GM19397 (cell line): ENCODE measurements around the gene CFAP251.
"Not testable (repeated sequence)": the region's sequence is repeated elsewhere in the genome, so short reads cannot be mapped to it uniquely, and the experiment has no call there.

Source experiments
- ATAC-seq: cut with Tn5 transposase; IDR thresholded peaks from one replicate; pipeline ENCODE4 v1.9.1; 2021; ENCODE audit warnings: mild to moderate bottlenecking, moderate library complexity; ENCODE audit not compliant: unreplicated experiment

CFAP251 gene

DNA sequence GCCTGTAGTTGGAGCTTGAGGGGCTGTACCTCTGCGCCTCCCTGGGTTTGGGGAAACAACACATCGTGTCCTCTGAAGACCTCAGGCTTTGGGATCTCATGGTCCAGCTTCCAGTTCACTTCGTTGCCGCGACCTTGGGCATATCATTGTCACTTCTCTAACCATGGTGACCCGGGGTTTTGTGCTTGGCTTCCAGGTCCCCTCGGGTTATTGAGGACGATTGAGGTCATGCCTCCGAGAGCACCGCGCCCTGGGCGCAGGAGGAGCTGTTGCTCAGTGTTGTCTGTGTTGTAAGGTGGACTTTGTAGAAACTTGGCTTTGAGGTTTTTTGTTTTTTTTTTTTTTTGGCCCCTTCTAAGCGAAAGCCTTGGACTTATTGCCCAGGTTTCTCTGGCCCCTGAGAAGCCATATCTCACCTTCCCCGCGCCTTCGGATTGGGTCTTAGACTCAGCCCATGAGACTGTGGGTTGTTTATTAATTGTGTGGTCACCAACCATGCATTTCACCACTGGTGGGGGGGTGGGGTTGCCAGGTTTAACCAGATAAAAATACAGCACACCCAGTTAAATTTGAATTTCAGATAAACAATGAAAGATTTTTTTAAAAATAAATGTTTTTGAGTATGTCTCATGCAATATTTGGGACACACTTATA, 105.9 kb downstream of the CFAP251 start:
- ATAC-seq, result no peak

DNA sequence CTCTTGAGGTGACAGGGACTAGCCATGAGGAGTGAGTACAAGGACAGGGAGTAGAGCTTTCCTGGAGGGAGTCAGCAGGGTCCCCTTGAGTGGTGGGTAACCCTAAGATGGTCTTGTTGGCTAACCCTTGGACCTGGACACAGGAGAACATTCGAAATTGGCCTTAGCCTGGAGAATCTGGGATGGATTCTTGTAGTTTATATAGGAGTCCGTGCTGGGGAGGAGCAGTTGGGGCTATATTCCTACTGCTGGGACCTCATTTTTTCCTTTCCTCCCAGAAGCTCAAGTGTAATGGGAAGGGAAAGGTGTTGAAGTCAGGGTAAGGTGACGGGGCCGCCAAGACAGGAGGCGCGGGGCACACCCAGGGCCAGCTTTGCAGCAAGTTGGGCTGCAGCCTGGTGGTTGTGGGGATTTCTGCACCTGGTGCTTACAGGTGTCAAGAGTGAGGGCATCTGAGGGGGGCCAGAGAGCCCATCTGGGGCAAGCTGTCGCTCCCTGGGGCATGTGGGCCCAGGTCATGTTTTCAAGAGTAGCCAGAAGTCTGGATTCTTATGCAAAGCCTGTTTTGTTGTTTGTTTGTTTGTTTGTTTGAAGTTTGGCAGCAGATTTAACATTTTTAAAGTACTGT, 108.4 kb downstream of the CFAP251 start:
- no peak for ATAC-seq

DNA sequence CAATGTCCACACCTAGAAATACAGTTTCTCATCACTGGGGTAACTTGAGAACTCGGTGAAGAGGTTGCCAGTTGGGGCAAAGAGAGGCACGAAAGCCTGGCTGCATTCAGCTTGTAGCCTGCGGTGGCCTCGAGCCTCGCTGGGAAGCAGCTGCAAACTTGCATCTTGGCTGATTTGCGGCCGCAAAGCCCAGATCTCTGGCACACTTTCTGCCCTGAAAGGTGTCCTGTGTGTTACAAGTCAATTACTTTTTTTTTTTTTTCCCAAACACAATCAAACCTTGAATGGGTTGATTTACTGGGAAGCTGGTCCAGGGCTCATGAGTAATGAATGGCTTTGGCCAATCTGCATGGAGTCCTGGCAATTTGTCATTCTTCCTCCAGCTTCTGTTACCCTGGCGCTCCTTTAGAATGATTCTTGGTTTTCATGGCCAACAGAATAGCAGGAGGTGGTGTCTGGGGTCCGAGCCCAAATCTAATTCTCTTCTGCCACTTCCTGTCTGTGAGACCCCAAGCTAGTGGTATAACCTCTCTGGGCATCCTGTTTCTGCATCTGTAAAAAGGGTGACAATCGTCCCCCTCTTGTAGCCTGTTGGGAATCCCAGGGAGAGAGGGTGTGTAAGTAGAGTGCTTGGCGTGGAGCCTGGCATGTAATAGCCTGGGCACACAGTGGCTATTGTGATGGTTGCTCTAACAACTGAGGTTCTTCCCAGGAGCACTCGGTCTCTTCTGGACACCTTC, 109.9 kb downstream of the CFAP251 start:
- ATAC-seq, result no peak

DNA sequence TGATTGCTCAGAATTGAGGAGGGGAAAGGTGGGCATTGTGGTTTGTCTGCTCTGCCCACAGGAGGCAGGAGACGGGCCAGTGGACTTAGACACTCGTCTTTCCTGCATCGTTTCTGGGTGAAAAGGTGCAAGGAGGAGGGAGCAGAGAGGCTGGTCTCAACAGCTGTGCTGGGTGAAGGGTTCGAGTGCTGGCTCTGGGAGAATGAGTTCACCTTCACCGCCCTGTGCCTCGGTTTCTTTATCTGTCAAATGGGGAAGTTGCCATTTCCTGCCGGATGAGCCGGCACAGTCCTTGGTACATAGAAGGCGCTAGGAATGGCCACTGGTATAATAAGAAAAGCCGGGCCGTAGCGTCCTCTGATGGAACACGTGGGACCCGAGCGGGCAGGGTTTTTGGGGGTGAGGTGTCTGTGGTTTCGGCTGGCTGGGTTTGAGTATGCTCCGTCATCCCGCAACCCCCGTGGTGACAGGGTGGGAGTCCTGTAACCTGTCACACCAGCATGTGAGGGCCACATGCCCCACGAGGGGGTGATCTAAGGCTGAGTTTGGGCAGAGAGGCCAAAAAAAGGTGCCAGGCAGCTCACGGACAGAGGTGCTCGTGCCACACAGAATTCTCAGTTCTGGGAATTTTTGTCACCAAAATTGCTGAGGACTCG, 110.6 kb downstream of the CFAP251 start:
- no peak for ATAC-seq

DNA sequence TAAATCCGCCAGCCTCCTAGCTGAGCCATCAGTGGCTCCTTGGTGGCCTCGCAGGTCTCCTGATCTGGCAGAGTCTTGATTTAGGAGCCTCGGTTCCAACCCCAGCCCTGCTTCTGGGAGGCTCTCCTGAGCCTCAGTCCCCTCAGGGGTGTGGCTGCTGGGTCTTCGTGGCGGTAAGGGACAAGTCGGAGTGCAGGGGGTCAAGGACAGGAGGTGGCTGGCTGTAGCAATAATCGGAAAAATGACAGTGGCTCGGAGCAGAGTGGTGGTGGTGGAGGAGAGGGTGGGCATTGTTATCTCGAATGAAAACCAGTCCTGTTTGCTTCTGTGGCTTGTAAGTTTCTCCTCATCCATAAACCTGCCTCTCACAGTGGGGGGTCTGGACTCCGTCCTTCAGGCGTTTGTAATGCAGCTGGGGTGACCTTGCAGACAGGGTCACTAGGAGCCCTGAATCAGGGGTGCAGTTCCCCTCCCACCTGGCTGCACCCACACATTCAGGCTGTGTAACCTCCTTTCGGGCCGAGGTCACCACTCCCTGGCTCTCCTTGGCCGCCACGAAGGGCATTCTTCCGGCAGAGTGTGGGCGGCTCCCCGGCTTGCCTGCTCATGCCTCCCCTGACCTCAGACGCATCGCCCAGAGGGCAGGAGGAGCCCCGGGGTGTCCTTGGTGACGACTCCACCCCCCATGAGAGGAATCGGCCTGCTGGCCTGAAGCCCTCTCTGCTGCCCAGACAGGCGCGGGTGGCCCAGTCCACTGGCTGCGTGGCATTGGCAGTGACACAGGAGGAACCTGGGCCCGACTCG, 111.4 kb downstream of the CFAP251 start:
- ATAC-seq, result no peak

DNA sequence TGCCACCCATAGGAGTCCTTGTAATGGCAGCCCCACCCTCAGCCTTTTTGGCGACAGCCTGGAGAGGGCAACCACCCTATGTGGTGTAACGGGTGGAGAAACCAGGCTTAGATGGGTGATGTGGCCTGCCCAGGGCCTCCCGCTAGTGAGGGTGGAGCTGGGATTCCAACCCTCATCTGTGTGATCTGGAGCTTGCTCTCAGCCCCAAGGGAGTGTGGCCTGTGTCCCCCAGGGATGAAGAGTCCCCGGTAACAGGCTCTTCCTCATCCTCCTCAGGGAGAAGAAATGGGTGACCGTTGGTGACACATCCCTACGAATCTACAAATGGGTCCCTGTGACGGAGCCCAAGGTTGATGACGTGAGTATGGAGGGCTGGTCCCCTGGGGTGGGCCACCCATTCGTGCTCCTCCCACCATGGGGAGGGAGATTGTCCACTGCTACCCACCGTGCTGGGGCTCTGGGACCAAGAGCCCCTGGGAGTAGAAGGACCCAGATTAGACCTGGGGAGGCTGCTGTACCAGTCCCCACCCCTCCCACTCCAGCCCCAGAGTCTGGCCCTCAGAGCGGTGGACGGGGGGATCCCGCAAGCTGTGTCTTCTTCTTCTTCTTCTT, 112.1 kb downstream of the CFAP251 start:
- ATAC-seq, result no peak

DNA sequence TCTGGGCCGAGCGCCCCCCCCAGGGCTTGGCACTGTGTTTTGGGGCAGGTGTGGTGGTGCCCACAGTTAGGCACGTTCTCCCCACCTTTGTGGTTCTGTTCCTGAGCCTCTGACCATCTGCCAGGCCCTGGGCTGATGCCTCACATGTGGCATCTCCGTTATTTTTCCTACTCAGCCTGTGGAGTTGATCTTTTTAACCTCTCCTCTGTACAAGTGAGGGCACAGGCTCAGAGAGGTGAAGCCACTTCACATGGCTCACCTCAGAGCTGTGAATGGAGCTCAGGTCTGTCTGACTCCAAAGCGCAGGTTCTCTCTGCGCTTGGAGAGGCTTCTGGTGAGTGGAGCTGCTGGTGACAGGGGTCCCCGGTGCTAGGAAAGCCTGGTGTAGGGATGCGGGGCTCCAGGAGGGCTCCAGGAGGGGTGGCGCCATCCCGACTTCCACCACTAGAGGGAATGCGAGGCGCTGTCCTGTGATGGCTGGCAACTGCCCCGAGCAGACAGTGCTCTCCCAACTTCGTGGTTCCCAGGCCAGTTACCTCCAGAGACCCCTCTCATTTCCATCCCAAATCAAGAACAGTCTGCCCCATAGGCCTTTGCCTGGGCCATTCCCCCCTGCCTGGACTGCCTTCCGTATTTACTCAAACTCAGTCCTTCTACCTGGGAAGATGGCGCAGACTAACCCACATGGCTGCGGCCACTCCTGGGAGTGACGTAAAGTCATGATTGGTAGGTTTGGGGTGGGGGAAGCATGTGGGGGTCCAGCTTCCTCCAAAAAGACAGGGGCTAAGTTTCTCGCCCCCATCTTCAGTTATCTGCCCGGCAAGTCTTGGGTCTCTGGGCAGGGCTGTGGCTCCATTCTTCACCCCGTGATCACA, 113.2 kb downstream of the CFAP251 start:
- no peak for ATAC-seq

DNA sequence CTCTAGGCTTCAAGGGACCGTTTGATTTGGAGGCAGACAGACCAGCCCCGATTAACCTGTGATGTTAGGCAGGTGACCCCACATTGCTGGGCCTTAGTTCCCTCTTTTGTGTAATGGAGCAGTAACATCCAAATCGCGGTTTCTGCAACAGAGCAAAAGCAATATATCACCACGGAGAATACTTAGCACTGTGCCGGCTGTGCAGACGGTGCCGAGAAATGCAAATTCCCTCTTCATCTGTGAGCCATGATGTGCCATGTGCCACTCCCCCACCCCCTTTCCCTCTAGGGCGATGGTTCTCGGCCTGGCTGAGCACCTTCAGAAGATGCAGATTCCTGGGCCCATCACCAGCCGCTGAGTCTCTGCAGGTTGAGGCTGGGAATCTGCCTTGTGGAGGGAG, 114.2 kb downstream of the CFAP251 start:
- no peak for ATAC-seq

DNA sequence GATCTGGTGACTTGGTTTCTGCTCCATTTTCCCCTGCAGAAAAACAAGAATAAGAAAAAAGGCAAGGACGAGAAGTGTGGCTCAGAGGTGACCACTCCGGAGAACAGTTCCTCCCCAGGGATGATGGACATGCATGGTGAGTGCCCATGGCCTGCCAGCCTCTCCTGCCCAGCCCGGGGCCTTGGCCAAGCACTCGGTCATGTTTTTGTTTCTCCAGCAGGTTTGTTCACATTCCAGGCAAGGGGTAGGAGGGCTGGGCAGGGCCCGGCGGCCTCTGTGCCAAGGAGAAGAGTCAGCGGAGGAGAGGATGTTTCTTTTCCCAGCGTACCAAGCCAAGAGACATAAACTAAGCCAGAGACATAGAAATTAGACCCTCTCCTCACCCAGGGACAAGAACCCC, 116.9 kb downstream of the CFAP251 start:
- no peak for ATAC-seq

DNA sequence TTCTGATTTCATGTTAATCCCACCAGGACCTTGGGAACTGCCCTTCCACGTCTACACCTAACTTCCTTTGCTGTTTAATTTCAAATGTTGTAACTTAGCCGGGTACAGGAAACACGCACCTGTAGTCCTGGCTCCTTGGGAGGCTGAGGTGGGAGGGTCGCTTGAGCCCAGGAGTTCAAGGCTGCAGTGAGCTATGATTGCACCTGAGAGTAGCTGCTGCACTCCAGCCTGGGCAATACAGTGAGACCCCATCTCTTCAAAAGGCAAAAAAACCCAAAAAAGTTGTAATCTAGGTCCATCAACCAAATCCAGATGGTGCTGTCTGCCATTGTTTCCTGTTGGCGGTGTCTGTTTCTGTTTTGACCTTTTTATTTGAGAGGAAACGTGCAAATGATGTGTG, 117.8 kb downstream of the CFAP251 start:
- no peak for ATAC-seq

DNA sequence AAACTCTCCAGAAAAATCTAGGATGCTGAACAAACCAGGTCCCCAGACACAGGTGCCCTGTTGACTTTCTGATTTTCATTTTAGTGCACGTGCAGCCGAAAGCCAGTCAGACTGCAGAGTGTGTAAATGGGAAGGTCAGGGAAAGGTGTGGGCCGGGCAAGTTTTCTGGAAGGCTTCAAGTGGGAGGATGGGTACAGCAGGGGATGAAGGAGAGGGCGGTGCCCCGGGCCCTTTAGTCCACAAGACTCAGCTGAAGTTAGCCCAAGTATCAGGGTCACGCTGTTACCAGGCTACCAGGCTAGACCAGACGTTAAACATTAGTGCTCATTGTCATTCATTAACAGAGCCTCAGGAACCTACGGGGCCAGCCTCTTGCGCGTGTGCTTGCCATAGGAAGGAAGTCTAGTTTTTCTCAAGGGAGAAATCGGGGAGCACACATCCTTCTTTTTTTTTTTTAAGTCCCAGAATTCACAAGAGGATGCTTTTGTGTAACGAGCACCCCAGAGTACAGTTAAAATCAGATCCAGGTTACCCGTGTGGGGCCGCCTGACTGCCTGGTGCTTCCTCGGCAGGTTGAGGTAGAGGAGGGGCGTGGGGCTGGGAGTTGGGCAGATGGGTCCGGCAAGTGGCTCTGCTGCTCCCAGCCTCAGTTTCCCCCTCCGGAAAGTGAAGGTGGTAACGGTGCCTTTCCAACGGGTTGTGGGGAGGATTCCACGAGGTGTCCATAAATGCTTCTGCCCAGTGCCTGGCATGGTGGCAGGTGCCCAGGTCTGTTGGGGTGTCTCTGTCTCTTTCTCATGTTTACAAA, 122.4 kb downstream of the CFAP251 start:
- no peak for ATAC-seq

DNA sequence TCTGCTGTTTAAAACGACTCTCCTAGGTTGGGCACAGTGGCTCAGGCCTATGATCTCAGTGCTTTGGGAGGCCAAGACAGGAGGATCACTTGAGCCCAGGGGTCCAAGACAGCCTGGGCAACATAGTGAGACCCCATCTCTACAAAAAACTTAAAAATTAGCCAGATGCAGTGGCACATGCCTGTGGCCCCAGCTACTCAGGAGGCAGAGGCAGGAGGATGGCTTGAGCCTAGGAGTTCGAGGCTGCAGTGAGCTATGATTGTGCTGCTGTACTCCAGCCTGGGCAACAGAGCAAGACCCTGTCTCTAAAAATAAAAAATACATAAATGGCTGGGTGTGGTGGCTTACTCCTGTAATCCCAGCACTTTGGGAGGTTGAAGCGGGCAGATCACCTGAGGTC, 123.1 kb downstream of the CFAP251 start:
- not testable (repeated sequence) for ATAC-seq

DNA sequence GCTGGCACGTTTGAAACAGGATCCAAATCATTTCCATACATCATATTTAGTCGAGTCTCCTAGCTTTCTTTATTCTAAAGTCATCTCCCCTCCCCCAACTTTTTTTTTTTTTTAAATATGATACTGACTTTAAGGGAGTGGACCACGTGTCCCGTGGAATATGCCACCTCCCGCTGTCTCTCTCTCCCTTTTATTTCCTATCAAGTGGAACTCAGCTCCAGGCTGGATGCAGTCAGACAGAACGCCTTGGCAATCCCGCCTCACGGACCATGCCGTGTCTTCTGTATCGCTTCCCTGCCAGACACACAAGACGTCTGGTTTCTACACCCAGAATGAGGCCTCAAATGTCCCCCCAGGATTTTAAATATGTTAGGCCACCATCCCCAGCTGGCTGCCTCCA, 124.5 kb downstream of the CFAP251 start:
- no peak for ATAC-seq

DNA sequence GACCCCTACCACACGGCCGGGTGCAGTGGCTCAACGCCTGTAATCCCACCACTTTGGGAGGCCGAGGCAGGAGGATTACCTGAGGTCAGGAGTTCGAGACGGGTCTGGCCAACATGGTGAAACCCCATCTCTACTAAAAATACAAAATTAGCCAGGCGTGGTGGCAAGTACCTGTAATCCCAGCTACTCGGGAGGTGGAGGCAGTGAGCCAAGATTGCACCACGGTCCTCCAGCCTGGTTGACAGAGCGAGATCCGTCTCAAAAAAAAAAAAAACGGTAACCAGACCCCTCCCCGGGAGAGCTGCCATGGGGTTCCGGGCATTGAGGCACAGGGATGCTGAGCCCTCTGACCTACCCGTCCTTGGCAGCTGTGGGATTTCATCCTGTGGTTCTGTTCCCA, 125.1 kb downstream of the CFAP251 start:
- ATAC-seq, result no peak

DNA sequence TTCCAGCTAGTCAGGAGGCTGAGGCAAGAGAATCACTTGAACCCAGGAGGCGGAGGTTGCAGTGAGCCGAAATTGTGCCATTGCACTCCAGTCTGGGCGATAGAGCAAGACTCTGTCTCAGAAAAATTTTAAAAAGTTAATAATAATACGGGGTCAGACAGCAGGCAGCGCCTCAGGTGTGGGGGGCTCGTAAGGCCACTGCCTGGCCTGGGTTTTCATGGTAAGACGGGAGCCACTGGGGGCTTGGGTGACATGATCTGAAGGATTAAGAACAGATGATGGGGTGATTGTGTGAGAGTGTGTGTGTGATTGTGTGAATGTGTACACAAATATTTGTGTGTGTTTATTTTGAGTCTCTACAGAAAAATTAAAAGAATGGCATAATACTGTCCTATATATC, 126.9 kb downstream of the CFAP251 start:
- no peak for ATAC-seq

DNA sequence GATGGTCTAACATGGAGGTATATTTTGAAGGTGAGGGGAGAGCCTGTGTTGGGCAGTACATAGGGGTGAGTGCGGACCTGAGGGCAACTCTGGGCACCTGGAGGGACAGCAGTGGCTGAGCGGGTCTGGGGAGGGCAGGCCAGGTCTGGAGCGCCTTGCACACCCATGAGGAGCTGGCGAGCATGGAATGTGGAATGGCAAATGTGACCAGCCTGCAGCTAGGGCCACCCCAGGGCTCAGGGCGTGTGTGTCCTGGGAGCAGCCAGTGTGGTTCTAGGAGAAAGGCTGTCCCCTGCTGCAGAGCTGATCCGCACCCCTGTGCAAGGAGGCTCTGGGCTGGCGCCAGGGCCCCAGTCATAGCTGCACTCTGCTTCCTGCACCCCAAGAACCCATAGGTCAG, 127.8 kb downstream of the CFAP251 start:
- ATAC-seq, result no peak

DNA sequence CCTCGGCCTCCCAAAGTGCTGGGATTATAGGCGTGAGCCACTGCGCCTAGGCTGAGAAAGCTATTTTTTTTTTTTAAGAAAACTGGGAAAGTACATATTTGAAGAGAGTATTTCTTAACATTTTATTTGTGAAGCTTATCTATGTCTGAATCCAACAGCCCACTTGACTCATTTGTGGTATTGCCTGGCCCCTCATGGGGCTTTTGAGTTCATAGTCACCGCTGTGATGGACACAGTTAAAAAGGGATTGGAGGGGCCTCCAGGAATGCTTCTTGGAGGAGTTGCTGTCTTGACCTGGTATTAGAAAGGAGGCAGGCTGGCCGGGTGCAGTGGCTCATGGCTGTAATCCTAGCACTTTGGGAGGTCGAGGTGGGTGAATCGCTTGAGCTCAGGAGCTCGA, 129.8 kb downstream of the CFAP251 start:
- ATAC-seq, result no peak

DNA sequence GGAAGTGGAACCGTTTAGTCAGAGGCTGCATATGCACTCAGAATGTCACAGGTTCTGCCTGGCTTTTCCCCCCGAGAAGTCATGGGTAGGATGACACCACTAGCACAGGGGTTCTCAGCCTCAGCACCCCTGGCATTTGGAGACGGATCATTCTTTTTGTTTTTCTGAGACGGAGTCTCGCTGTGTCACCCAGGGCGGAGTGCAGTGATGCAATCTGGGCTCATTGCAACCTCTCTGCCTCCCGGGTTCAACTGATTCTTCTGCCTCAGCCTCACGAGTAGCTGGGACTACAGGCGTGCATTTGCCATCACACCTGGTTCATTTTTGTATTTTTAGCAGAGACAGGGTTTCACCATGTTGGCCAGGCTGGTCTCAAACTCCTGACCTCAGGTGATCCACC, 131.4 kb downstream of the CFAP251 start:
- no peak for ATAC-seq

DNA sequence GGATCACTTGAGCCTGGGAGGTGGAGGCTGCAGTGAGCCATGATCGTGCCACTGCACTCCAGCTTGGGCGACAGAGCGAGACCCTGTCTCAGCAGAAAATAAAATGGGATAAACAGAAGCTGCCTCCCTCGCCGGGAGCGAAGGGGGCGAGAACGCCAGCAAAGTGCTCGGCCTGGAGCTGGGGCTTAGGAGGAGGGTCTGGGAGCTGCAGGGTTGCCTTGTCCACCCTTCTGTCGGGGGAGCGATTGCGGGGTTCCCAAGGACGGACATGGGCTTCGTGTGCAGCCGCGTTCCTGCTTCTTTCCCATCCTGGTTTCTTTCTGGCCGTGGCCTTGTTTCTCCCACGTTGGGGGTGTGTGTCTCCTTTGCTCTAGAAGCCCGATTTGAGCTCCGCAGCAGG, 132.3 kb downstream of the CFAP251 start:
- ATAC-seq, result no peak
